ENCODE data around the gene ENDOD1. TPM values are rescaled to one million over a fixed set of nuclear protein-coding genes. Genes with fewer than 3 reads are reported as not detected.

Gene ENDOD1
- total RNA-seq, 4 donors from 2014 or later = 106 to 210 (median 154) TPM

DNA sequence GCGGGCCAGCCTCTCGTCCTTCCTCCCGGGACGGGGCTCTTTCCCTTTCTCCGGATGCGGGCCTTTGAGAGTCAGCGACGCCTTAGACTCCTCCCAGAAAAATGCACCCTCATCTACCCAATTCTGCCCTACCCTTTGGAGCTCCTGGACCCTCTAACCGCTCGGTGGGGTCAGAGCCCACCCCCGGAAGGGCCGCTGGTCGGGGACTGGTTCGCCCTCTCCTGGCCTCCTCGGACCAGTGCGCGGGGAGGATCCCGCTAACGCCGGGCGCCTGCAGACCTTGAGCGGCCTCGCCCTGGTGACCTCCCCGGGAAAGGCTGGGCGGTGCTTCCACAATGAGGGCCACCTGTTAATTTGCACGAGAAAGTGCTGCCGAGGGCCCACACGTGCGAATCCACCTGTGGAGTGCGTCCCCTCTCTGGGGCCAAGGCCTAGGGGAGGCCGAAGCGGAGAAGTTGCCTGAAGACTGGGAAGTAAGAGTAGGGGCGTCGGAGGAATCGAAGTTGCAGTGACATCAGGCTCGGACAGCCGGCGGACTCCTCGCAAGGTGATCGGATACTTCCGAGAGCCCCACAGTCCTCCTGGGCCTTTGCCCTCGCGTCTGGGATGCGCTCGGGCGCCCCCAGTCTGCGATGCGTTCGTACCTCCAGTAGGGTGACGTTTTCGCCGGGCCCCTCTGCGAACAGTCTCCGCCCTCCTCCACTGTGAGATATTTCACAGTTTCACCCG lies 61.5 kb downstream of the ENDOD1 start:
- Histone ChIP-seq H3K27me3 (no peaks in the 10 kb centered on the region), H3K9me3 (no peaks in the 10 kb centered on the region), H3K27ac (peak overlapping the region; percentile 93 to 98 (median 97)), H3K36me3 (no peaks in the 10 kb centered on the region), H3K4me1 (peaks cover 0 to 67% (median 29%) of the 10 kb centered on the region in 4 donors), H3K4me3 (peak overlapping the region; percentile 53 to 68 (median 62))
- 2 to 6% methylated on average over 37 to 49 of the region's 55 CpGs for WGBS, 2 donors
- DNase-seq (ENCODE audit: low spot score in 2 of 2) = peak; percentile 88 to 91
- peak in 1 of 2 donors; percentile 96 for TF ChIP-seq EP300 (IDR thresholded peaks at IDR 0.05)
- TF ChIP-seq, protein P1, sequence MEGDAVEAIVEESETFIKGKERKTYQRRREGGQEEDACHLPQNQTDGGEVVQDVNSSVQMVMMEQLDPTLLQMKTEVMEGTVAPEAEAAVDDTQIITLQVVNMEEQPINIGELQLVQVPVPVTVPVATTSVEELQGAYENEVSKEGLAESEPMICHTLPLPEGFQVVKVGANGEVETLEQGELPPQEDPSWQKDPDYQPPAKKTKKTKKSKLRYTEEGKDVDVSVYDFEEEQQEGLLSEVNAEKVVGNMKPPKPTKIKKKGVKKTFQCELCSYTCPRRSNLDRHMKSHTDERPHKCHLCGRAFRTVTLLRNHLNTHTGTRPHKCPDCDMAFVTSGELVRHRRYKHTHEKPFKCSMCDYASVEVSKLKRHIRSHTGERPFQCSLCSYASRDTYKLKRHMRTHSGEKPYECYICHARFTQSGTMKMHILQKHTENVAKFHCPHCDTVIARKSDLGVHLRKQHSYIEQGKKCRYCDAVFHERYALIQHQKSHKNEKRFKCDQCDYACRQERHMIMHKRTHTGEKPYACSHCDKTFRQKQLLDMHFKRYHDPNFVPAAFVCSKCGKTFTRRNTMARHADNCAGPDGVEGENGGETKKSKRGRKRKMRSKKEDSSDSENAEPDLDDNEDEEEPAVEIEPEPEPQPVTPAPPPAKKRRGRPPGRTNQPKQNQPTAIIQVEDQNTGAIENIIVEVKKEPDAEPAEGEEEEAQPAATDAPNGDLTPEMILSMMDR (IDR thresholded peaks at IDR 0.05) = peak; percentile 76 to 99 (median 84)
- peak; percentile 75 to 88 for TF ChIP-seq POLR2A (IDR thresholded peaks at IDR 0.05)

DNA sequence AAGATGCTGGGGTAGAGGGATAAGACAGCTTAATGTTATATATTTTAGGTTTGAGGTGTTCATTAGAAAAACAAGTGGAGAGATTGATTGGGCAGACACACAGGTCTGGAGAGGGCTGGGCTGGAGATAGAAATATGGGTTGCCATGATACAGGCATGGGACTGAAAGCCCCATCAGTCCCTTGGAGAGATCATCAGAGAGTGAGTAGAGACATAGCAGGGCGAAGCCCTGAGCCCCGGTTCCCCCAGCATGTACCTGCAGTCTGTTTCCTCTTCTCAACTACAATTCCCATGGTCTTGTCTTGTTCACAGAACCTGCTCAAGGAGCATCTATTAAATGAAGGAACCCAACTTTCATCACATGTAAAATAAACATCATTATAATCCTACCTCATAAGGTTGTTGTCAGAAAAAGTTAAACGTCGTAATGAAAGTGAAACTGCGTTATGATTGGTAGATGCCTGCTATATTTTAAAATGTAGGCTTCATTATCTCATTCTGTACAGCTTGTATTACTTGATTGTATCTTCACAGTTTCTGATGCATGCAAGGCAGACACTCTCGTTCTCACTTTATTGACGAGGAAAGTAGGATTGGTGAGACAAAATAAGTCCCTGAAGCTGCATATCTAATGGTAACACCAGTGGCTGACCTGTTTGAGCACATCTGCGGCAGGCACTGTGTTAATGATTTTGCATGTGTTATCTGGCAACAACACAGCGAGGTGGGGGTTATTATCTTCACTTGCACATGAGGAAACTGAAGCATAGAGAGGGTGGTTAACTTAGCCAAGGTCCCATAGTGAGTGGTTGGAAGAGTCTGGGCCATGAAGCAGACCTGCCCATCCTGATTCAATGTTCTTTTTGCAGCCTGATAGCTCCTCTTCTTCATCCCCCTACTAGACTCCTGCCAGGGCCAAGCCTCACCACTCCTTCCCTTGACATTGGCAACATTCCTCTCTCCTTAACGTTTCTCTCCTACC lies 63.5 kb downstream of the ENDOD1 start:
- Histone ChIP-seq H3K9me3 (no peaks in the 10 kb centered on the region), H3K4me3 (peak overlapping the region in 3 of 4 donors; percentile 3 to 13 (median 8)), H3K27me3 (no peaks in the 10 kb centered on the region), H3K36me3 (no peaks in the 10 kb centered on the region), H3K4me1 (peaks cover 0 to 68% (median 38%) of the 10 kb centered on the region in 4 donors), H3K27ac (peak overlapping the region; percentile 17 to 71 (median 42))
- TF ChIP-seq EP300 (IDR thresholded peaks at IDR 0.05) (no peak), POLR2A (IDR thresholded peaks at IDR 0.05) (no peak)
- TF ChIP-seq, protein P1 (IDR thresholded peaks at IDR 0.05) = no peak
- no peak for DNase-seq (ENCODE audit: low spot score in 2 of 2)
- WGBS, 2 donors = 36 to 41% methylated on average over 10 of the region's 10 CpGs

DNA sequence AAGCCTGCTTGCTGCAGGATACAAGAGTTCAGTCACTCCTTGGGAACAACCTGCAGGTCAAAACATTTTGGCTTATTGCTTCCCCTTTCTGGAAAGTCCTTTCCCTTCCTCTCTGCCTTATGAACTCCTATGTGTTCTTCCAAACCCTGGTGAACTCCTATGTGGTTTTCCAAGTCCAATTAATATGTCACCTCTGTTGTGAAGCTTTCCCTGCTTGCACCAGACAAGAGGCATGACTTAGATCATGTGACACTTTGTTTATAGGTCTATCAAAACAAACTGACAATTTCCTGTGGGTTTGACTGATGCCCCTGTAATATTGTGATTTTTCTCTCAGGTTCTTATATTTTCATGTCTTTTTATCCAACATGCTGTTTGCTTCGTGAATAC lies 64.2 kb downstream of the ENDOD1 start:
- no peak for DNase-seq (ENCODE audit: low spot score in 2 of 2)
- no peaks in the 10 kb centered on the region for H3K9me3 ChIP-seq
- H3K4me1 ChIP-seq = peaks cover 0 to 61% (median 38%) of the 10 kb centered on the region in 4 donors
- no peak overlapping the region for H3K4me3 ChIP-seq
- H3K27ac ChIP-seq = peak overlapping the region in 3 of 4 donors; percentile 17 to 71 (median 35)
- TF ChIP-seq EP300 (IDR thresholded peaks at IDR 0.05) = no peak
- no peak for TF ChIP-seq POLR2A (IDR thresholded peaks at IDR 0.05)
- TF ChIP-seq, protein P1 (IDR thresholded peaks at IDR 0.05) = no peak
- H3K27me3 ChIP-seq = no peaks in the 10 kb centered on the region
- no peaks in the 10 kb centered on the region for H3K36me3 ChIP-seq
- WGBS, 2 donors = 68 to 88% methylated on average over 1 of the region's 1 CpG

DNA sequence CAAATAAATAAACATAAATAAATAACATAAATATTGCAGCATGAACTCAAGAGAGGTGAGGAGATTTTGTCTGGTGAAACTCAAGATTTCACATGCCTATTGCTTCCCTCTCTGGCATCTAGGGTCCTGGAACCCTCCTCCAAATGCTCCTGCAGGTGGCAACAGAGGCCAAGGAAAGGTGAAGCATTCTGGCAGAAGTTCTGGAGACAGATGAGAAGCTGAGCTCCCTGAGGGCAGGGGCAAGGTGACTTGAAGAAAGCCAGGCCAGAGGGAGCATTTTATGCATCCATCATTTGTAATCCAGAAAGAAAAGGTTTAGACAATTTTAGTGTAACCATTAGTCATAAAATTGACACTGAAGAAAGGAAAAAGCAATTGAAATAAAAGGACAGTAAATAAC lies 64.9 kb downstream of the ENDOD1 start:
- DNase-seq (ENCODE audit: low spot score in 2 of 2) = peak in 1 of 2 donors; percentile 43
- Histone ChIP-seq H3K36me3 (no peaks in the 10 kb centered on the region), H3K4me1 (peaks cover 0 to 55% (median 35%) of the 10 kb centered on the region in 4 donors), H3K27me3 (no peaks in the 10 kb centered on the region), H3K9me3 (no peaks in the 10 kb centered on the region), H3K4me3 (no peak overlapping the region), H3K27ac (peak overlapping the region in 1 of 4 donors; percentile 71)
- TF ChIP-seq EP300 (IDR thresholded peaks at IDR 0.05) (peak in 1 of 2 donors; percentile 45), POLR2A (IDR thresholded peaks at IDR 0.05) (no peak)
- TF ChIP-seq, protein P1 (IDR thresholded peaks at IDR 0.05) = peak; percentile 38 to 65 (median 49)
